Ammon's horn (tissue), 1 donor: Measurements from ENCODE around the gene KIF17.
A peak's percentile ranks its signal among the peaks of the same experiment; 100 is the strongest.

ENCODE experiments used
- DNase-seq: peaks from one replicate; pipeline ENCODE4 v3.0.0-alpha.2; 2016; ENCODE audit warnings: low spot score

KIF17 gene

GRCh38 chr1:20660847-20661206 lies 57.0 kb downstream of the KIF17 start:
- DNase-seq: no peak

DNA sequence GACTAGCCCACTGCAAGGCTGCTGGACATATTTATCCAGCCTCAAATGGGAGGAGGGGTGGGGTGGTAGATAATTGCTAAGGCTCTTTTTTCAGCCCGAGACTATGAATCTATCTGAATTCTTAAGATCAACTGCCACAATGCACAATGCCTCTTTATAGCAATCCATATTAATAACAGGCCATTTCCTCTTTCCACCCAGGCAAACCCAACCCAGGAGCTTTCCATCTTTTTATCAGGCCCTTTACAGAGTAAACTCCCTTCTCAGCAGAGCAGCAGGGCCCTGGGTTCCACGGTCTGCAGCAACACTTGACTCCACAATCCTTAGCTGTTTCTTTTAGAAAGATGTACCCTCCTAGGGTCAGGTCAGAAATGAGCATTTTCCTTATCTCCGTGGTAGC lies 57.4 kb downstream of the KIF17 start:
- DNase-seq: no peak

GRCh38 chr1:20658166-20658915 lies 59.5 kb downstream of the KIF17 start:
- no peak for DNase-seq

DNA sequence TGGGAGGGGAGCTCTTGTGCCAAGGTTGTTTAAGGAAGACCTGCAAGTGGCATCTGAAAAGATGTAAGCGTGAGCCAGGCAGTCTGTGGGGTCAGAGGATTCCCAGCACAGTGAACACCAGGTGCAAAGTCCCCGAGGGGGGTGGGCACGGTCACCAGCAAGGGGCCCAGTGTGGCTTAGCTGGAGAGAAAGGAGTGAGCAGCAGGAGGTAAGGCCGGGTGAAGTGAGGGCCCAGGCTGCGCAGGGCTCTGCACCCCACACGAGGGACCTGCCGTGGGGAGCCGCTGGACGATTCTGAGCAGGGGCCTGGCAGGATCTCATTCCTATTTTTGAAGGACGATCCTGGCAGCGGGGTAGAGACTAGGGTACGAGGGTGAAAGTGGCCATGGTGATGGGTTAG lies 60.8 kb downstream of the KIF17 start:
- no peak for DNase-seq

- DNase-seq: peak; percentile 67
Observed at GRCh38 chr1:20654104-20654690, 63.6 kb downstream of the KIF17 start.

DNA sequence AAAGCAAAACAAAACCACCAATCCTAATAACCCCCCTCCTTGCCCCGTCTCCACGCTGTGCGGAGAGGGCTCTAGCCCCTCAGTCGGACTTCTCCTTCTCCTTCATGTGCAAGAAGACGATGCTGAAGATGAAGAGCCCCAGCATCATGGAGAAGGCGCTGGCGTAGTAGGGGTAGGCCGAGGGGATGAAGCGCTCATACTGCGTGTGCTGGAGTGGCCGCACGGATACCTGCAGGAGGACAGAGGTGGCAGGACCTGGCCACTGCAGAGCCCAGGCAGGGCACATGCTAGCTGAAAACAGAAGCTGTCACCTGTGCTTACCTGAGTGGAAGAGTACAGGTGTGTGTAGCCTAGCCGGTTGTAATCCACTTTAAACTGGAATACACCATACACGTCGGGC lies 65.5 kb downstream of the KIF17 start:
- DNase-seq: no peak

GRCh38 chr1:20648946-20649345 lies 68.9 kb downstream of the KIF17 start:
- DNase-seq: no peak

DNA sequence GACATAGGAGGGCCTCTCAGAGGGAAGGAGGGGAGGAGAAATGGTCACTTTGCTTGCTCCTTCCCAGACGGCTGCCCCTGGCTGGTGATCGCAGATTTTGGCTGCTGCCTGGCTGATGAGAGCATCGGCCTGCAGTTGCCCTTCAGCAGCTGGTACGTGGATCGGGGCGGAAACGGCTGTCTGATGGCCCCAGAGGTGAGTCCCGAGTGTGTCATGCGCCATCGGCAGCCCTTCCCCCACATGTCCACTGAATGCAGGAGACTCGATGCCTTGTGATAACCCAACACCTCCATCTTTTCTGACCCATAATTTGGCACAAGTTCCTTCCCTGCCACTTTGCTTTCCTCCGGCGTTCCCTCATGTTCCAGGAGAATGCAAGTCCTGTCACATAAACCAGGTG lies 69.4 kb downstream of the KIF17 start:
- no peak for DNase-seq

DNA sequence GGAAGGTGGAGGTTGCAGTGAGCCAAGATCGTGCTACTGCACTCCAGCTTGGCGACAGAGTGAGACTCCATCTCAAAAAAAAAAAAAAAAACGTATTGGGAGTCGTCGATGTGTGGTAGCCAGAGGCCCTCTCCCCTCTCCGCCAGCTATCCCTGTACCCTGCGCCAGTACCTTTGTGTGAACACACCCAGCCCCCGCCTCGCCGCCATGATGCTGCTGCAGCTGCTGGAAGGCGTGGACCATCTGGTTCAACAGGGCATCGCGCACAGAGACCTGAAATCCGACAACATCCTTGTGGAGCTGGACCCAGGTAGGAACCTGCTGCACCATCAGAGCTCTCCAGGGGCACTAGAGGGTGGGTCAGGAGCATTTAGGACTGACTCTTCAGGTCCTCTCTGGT lies 72.4 kb downstream of the KIF17 start:
- DNase-seq: no peak

GRCh38 chr1:20644416-20644815 lies 73.4 kb downstream of the KIF17 start:
- no peak for DNase-seq

- DNase-seq: no peak
Observed at GRCh38 chr1:20643080-20643479, 74.7 kb downstream of the KIF17 start.

DNA sequence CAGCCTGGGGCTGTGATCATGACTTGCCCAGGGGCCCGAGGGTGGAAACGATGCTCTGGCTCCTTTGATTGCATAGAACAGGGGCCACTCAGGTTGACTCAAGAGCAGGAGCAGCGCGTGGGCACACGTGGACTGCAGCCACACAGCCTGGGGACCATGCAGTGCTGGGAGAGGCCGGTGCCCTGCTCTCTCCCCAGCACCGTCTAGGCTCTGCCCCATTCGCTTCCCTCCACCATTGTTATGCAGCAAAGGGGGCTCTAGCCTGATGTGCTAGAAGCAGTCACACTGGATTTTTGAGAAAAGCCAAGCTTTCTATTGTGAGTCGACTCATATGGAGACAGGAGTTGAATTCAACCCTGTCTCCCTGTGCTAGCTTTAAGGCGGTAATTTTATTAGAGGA lies 75.8 kb downstream of the KIF17 start:
- DNase-seq: no peak

DNA sequence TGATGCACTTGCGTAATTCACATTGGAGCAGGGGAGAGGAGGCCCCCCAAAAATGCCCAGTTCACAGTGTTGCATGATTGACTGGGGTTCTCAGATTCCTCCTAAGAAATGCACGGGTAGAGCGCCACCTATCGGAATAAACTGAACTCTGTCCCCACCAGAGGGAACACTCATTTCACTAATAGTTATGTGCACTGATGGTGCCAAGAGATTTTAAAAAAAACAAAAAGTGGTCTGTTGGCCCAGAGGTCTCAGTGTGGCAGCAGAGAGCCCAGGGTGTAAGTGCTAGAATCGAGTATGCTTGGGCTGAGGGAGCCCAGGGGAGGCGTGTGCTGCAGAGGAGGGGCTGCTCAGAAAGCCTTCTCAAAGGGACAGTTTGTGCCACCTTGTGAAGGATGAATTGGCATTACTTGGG lies 77.6 kb downstream of the KIF17 start:
- DNase-seq: peak; percentile 60

- DNase-seq: no peak
Observed at GRCh38 chr1:20636785-20637347, 80.9 kb downstream of the KIF17 start.

- no peak for DNase-seq
Observed at GRCh38 chr1:20634594-20635084, 83.2 kb downstream of the KIF17 start.

DNA sequence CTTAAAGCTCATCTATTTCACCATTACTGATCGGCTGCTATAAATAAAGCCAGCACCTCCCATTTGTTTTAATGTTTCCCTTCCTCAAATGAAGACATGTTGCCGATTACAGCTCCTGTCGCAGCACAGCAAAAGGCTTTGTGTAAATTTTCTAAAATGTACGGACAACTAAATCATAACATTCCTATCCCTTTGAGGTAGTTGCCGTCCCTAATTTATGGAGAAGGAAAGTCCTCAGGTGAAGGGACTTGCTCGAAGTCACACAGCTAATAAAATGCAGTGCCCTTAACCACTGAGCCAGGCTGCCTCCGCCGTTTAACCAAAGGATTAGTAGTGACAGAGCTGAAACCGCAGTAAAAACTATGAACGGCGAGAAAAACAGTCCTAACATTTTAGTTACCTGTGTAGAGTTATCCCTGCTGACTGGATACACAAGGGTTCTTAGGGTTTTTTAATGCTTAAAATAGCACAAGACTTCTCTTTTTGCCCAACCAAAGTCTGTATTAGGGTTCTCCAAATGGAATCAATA lies 83.7 kb downstream of the KIF17 start:
- DNase-seq: no peak

GRCh38 chr1:20633190-20634064 lies 84.4 kb downstream of the KIF17 start, which contains the start of gene PINK1:
Gene PINK1, plus strand, starts transcription at chr1:20633458. Its CDS starts 91 bp downstream, at chr1:20633549.
- DNase-seq: peak; percentile 70

DNA sequence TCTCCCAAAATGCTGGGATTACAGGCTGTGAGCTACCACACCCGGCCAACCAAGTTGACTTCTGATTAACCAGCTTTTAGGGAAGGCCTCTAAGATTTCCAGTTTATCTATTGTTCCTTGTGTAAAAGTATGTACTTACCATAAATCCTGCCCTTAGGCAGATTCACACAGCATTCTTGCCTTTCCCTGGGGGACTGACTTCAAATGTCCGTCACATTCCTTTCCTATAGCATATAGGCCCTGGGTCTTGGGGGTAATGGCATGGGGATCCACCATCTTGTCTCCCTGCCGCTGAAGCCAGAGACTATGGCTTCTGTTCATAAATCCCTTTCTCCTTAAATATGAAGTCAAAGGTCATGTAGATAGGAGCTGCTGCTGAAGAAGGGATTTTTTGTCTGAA lies 85.4 kb downstream of the KIF17 start:
- DNase-seq: no peak

DNA sequence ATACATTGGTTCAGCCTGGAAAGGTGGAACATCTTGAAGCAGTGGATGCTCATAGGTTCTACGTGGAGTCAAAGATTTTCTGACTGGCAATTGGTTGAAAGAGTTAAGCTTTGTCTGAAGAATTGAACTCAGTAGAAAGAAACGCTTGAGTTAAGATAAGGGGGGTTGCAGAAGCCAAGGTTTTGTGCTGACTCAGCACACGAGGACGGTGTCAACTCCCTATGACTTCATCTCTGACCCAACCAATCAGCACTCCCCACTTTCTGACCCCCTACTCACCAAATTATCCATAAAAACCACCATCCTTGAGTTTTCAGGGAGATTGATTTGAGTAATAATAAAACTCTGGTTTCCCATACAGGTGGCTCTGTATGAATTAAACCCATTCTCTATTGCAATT lies 87.1 kb downstream of the KIF17 start:
- no peak for DNase-seq

- no peak for DNase-seq
Observed at GRCh38 chr1:20626524-20626923, 91.3 kb downstream of the KIF17 start.

DNA sequence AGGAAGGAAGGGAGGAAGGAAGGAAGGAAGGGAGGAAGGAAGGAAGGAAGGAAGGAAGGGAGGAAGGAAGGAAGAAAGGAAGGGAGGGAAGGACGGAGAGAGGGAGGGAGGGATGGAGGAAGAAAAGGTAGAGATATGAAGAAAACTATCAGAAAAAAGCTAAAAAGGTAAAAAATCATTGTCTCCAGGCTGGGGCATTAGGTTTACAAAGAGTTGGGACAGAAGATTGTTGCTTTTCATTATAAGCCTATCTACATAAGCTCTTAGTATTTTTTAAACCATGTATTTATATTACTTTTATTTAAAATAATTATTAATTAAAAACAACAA lies 91.7 kb downstream of the KIF17 start:
- DNase-seq: no peak
